Measurements from ENCODE around the gene LCN12.

DNA sequence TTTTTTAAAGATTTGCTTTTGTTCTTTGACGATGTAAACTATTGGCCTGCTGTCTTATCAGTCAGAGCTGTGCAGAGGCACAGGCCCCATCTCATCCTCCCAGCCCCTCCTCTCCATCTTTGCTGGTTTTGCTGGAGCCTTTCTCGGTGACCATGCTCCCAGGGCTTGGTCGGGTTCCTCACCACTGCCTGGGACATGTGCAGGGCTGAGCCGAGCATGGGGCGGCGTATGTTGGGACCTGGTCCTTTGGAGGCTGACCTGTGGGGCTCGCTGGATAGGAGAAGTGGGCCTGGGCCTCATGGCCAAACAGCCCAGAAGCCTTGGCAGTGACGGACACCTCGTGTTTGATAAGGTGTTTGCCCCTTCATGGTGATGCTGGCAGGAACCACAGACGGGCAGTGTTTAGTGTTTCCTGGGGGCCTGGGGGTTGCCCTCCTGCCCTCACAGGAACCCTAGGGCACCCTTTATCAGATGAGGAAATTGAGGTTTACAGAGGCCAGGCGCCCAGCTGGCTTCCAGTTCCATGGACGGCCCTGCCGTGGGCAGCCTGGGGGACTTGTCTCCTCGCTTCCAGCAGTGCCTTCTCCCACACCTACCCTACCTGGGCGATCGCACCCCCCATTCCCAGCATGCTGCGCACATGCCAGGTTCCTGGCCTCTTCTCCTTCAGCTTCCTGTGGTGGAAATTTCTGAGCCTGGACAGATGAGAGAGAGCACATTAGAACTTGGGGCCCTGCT lies 38.2 kb upstream of the LCN12 start:
- no peak for TF ChIP-seq EZH2 (IDR thresholded peaks at IDR 0.05; ENCODE audit: low read length, missing control alignments)
- TF ChIP-seq, protein P1, sequence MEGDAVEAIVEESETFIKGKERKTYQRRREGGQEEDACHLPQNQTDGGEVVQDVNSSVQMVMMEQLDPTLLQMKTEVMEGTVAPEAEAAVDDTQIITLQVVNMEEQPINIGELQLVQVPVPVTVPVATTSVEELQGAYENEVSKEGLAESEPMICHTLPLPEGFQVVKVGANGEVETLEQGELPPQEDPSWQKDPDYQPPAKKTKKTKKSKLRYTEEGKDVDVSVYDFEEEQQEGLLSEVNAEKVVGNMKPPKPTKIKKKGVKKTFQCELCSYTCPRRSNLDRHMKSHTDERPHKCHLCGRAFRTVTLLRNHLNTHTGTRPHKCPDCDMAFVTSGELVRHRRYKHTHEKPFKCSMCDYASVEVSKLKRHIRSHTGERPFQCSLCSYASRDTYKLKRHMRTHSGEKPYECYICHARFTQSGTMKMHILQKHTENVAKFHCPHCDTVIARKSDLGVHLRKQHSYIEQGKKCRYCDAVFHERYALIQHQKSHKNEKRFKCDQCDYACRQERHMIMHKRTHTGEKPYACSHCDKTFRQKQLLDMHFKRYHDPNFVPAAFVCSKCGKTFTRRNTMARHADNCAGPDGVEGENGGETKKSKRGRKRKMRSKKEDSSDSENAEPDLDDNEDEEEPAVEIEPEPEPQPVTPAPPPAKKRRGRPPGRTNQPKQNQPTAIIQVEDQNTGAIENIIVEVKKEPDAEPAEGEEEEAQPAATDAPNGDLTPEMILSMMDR (conservative IDR thresholded peaks at IDR 0.05 in 1 of 2, IDR thresholded peaks at IDR 0.05 in 1 of 2; ENCODE audit: low read depth in 1 of 2, low read length in 2 of 2), result no peak
